Dermis microvascular lymphatic vessel endothelial cell (primary cell): Measurements from ENCODE around the gene RAD51AP2. TPM values are rescaled to one million over a fixed set of nuclear protein-coding genes. Genes with fewer than 3 reads are reported as not detected.
A peak's percentile ranks its signal among the peaks of the same experiment; 100 is the strongest.
"Not testable (repeated sequence)": the region's sequence is repeated elsewhere in the genome, so short reads cannot be mapped to it uniquely, and the experiment has no call there.

Source experiments
- DNase-seq, 2 donors: peaks; one replicate each; pipeline versions ENCODE4 v3.0.0 to v3.0.0-alpha.2; 2010; ENCODE audit warnings: low read depth in 2 of 2
- total RNA-seq: library from RNA; depleted of rRNA; stranded (reverse); fragments of >200 nt; gene quantifications from 2 replicates; pipeline ENCODE4 v1.2.1, GENCODE V29; 2014

Gene RAD51AP2
- not detected in 2 replicates for total RNA-seq

DNA sequence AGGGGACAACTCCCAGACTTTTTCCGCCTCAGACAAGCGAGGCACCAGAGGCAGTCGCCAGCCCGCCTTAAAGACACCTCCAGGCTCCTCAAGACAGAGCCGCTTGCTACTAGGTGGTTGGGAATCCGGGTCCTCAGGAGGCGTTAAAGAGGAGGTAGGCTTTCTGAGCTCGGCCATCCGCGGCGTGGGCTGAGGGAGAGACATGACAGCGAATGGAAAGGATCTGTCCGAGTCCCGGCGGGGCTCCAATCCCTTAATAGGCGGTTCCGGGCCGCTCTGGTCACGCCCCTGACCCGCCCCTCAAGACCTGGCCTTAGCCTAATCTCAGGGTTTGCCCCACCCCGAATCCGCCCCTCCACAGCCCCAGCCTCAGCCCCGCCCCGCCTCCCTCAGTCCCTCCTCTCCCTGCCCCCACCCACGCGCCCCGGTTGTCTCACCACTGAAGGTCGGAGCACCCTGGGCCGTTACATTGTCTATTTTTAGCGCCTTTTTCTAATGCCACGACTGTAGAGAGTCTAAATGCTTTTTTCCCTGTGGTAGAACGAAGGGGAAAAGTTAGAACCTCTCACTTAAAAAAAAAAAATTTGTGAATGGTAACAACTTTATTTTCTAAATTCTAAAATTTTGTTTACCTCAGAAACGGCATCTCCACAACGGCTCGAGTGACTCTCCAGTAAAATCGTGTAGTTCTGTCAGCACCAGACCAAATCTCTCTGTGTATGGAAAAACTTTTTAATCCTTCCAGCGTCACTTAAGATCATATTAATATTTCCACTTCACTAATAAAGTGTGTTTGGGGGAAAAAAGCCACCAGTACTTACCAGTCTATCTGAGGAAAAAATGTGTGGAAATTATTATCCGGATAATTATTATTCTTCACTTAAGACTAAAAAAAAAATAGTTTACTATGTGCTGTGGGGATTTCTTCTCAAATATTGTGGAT, at the start of gene RAD51AP2:
RAD51AP2 (minus strand) TSS at position 229 of the 943 bp plus-strand sequence; CDS start at position 204, 25 bp downstream.
- DNase-seq: peak in 1 of 2 donors; percentile 48

DNA sequence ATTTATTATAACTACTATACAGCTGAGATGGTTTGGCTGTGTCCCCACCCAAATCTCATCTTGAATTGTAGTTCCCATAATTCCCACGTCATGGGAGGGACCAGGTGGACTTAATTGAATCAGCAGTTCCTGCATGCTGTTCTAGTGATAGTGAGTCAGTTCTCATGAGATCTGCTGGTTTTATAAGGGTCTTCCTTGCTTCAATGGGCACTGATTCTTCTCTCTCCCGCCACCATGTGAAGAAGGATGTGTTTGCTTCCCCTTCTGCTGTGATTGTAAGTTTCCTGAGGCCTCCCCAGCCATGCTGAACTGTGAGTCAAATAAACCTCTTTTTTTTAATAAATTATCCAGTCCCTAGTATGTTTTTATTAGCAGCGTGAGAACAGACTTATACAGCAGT, 47.5 kb upstream of the RAD51AP2 start:
- DNase-seq: not testable (repeated sequence)

DNA sequence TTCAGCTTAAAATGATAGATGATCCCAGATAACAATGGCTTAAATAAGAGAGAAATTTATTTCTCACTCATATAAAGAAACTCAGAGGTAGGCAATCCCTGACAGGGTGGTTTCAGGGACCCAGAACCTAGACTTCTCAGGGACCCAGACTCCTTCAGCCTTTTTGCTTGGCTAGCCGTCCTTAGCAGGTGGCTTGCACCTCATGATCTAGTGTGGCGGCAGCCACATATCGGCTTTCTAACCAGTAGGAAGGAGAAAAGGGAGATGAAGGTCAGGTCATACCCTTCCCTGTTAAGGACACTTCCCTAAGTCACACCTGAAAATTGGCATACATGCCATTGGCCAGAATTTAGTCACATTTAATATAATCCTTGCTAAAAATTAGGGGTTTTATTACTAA, 40.6 kb upstream of the RAD51AP2 start:
- DNase-seq: no peak

DNA sequence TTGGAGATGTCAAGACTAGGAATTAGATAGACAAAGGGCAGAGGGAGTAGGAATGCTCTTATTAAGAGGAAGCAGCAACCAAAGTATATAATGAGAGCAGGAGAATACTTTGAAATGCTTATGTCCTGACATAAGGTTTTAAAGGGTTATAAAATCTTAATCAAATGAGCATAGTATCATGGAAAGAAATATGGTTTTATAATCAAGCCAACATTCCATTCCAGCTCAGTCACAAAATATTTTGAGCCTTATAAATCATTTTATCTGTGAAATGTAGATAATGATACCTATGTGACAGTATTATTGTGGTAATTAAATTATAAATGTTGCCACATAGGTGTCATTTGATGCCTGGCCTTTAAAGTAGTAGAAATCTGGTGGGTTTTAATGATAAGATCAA, 39.8 kb upstream of the RAD51AP2 start:
- no peak for DNase-seq

DNA sequence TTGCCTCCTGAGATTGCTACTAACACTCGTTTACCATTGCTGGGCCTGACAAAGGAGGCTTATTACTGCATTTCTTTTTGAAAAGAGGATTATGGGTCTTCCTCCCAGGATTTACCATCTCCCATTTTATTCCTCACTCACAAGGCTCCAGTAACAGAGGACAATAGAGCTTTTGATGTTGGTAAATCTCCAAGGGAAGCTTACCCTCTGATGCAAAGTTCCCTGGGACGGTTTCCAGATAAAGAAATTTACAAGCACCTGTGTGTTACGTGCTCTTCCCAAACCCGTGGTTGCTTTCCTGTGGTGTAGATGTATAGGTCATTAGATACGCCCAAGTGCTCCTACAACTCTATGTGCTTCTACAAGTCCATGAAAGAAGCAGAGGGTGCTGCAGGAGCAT, 39.4 kb upstream of the RAD51AP2 start:
- DNase-seq: no peak

DNA sequence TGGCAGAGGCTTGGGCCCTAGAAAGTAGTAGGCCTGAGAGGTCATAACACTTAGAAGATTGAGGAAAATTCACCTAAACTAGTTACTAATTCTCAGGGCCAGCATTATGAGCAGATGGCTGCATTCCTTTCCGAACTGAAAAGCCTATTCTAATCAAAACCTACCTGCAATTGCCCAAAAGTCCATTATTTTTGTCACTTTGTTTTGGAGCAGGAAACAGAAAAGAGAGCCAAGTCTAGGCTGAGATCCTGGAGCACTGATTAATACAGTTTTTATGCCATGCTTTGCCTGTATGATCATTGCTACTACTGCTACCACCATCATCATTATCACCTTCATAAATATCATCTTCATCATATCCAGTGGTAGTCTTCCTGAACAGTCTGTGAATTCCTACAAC, 36.9 kb upstream of the RAD51AP2 start:
- DNase-seq: no peak

DNA sequence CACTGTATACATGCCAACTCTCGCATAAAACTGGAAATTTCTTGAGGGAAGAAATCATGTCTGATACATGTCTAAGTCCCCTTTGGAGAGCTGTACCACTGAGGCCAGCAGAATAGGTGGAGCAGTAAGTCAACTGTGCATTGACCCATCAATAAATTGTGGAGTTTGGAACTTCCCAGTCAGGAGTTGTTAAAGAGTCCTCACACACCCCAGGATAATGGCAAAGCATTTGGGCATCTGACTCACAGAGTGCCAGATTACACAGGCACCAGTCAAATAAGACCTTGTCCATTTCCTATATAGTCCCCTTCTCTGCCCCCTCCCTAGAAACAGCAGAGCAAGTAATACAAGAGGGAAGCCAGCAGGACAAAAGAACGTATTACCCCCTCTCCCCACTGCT, 32.7 kb upstream of the RAD51AP2 start:
- DNase-seq: no peak

DNA sequence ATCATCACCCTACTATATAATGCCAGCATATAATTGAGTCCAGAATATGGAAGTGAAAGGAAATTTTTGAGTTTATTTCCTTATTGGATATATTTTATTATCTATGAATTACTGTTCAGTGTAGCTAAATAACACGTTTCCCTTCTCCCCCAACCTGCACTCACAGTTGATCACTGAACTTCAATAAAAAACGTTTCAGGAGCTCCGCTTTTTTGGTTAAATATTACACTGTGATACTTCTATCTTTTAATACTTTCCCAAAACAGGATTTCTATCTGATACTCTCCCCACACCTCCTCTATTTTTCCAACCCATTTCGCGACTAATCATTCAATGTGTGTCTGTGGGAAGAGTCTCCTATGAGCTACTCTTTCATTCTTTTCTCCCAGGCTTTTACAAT, 29.5 kb upstream of the RAD51AP2 start:
- no peak for DNase-seq

DNA sequence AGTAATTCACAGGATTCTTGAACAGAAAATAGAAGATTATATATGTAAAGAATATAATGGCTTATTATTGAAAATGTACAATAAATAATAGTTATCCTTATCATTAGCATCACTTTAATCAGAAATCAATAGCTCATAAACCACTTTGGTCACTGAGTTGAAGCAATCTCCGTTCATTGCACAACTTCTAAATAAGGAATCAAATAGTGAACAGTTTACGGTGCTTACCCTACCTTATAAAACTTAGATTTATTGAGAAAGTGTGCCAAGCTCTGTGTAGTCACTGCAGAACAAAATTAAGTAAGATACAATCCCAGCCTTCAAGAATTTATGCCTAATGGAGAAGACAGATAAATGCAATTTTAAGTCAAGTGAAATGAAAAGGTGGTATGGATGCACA, 29.0 kb upstream of the RAD51AP2 start:
- no peak for DNase-seq

DNA sequence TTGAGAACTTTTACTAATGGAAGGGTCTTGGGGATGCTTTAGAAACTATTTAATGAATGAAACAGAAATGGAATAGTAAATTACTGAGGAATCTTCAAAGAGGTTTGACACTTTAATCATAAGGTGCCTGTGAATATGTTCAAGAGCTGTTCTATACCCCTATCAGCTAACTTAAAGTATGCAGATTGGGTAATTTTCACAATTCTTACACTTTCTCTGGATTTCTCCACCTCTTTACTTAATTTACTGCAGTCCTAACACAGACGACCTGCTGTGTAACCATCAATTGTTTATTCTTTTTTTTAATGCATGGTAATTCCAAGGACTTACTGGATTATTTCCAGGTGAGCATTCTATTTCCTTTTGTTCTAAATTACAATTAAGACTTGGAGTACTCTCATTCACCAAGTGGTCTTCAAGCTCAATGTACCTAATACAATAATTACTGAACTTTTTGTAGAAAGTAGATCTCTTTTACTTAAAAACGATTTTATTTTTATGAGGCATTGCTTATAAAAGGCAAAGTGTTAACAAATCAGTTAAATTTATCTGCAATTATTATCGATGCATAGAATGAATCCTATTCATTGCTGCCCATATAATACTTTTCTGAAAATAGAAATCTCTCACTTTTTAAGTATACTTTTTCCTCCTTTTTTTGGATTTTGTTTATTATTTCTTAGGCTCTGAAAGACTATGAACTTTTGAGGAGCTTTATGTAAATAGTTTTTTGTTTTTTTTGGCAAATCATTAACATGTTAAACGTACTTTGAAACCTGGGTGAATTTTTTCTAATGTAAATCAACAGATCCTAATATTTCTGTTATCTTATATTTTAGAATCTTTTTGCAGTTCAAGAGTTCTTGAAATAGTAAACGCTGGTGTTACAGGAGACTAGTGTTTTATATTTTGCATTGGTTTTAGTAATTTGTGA, 27.7 kb upstream of the RAD51AP2 start:
- no peak for DNase-seq

DNA sequence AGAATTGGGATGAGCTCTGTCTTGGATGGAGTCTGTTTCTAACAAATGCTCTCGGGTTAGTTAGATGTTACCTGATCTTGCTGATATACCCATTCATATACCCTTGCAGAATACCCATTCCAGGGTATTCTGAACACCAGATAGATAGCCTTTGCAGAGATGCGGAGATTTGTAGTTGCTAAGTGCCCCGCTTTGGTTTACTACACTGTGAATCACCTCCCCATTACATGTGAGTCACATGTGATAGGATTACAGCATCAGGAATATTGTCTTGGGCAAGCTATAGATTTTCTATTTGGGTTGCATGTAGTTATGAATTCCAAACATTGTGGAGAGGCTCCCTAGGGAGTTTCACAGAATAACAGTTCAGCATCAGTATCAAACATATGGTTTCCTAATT, 26.0 kb upstream of the RAD51AP2 start:
- no peak for DNase-seq

DNA sequence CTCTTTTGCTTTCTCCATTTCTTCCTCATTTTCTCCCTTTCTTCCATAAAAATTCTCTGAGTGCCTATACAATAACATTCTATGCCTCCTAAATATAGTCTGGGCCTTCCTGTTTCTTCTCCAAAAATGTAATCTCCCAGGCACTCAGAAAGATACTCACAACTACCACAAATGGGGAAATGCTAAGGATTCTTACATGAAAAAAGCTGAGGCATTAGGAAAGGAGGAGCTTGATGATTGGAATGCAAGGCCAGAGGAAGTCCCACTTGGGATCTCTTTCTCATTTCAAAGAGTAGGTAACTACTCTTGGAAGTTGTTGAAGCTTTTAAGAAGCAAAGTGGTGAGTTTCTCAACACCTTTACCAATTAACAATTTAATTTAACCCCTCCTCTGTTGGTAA, 25.6 kb upstream of the RAD51AP2 start:
- no peak for DNase-seq

DNA sequence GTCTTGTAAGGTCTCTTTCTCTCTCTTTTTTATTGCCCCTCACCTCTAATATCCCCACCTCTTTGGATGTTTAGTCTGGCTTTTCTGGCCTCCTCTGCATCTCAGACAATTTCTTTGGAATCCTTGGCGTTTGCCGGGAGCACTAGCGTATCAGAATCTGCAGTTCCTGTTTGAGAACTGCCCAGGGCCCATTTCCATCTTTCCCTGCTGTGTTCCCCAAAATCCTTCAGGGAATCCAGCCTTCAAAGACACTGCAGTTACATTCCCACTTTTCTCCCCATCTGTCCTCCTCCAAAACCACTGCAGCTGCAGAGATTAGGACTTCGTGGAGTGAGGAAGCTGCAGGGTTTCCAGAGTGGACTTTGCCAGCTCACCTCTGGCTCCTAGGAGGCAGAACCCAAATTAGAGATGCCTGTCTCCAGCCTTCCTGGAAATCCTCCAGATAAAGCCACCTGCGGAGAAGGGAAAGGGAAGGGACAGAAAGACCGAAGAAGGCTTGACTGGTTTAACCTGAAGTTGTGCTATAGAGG, 25.0 kb upstream of the RAD51AP2 start:
- DNase-seq: no peak

DNA sequence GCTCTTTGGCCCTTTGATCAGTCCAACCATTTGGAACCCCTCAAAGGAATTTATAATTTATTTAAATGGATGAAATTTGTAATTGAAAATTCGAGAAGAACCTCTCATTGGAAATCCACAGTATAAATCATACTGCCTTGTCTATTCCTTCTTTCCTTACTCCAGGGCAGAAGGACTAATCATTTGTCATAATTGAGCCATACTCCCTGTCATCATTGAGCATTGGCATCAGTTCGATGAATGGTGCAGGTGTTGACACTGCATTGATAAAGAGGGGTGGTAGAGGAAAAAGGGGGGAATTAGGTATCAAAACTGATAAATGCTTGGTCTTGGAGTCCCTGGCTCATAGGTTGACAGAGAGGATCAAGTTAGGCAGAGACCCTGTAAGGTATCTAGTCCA, 24.2 kb upstream of the RAD51AP2 start:
- no peak for DNase-seq

DNA sequence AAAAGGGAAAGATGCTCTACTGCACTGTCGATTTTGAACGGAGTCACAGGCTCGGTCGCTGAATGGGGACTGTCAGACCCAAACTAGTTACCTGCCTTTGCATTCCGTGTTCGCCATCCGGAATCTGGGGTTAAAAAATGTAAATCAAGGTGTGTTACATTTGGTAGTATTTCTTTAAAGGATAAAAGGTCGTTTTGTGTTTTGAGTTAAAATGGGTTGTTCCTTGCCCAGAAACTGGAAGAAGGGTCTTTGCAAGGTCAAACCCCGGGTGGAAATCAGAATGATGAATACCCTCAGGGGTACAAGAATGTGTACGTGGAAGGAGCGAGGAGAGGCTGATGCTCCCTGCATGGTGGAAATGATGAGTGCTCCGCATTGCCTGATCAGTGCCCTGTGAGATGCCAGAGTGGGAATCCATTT, 23.3 kb upstream of the RAD51AP2 start:
- DNase-seq: no peak

DNA sequence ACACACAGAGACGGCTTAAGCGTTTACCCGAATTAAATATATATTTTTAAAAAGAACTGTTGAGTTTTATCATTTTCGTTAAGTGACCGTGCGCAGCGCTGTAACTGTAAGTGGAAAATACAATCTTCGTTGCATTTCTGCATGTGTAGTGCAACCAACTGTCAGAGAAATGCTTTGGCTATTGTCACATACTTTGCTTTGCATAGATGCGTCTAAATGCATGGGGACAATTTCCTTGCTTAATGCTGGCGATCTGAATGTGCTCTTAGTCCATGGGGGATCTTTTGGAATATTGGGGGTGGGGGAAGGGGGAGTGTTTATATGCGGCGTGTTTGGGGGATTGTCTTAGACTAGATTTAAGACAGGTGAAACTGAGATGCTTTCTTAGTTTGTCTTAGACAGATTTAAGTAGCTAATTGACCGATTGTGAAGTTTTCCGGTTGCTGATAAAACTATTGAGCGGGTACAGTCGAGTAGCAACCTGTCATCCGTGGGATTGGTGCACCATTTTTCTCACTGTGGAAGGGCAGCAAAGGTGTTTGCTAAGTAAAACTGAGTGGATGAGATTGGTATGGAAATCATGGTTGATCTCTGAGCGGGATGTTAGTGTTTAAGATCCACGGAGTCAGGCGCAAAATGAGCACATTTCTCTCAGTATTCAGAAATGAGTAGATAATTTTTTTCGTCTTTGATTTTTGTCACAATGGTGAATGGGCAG, 22.7 kb upstream of the RAD51AP2 start:
- no peak for DNase-seq

DNA sequence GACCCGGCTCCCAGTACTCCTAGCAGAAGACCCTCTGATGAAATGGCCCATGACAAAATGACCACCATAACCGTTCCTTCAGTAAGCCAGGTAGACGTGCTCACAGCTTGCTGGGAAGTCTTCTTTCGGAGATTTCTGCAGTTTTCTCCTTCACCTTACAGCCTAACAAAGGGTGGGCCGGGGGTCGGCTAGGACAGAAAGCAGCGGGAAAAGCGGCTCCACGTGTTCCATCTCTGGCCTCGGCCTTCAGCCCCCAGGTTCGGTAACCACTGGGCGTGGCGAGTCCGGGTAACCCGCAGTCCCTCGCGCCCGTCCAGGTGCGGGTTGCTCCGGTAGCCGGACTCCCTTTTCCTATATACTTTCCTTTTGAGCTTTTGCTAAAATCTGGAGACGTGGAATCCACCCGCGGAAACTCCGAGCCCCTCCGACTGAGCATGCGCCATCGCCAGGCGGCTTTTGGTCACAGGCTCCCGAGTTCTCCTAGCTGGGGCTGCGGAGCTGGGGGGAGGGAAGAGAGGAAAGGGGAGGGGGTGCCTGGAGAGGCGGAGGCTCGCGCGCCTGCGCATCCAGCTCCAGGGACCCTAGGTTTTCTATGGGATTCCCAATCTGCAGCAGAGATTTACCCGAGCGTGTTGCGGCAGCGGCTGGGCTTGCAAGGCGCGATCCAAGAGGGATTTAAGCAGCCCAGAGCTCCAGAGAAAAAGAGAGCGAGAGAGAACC, 22.0 kb upstream of the RAD51AP2 start, which contains the start of gene VSNL1:
VSNL1 (plus strand) TSS at position 604 of the 720 bp plus-strand sequence. CDS start 51,379 bp downstream, outside the sequence.
- DNase-seq: peak in 1 of 2 donors; percentile 21

DNA sequence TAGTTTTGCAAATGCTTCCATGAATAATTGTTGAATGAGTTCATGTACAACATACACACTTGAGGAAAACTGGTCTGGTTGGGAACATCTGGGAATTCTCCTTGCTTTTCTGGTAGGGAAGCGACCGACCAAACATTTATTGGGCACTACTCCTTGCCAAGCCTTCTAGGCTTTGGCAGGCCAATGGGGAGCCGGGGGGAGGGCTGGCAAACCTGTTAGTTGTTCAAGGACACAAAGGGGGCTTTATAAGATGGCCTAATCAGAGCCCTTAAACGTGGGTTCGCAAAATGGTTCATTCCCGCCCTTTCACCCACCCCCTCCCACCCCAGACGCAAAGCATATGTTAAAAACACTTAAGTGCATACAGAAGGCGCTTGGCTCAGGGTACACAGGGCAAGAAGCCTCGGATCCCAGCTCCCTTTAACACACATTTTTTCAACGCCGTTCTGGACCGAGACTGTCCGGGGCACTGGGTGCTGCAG, 21.4 kb upstream of the RAD51AP2 start:
- no peak for DNase-seq

DNA sequence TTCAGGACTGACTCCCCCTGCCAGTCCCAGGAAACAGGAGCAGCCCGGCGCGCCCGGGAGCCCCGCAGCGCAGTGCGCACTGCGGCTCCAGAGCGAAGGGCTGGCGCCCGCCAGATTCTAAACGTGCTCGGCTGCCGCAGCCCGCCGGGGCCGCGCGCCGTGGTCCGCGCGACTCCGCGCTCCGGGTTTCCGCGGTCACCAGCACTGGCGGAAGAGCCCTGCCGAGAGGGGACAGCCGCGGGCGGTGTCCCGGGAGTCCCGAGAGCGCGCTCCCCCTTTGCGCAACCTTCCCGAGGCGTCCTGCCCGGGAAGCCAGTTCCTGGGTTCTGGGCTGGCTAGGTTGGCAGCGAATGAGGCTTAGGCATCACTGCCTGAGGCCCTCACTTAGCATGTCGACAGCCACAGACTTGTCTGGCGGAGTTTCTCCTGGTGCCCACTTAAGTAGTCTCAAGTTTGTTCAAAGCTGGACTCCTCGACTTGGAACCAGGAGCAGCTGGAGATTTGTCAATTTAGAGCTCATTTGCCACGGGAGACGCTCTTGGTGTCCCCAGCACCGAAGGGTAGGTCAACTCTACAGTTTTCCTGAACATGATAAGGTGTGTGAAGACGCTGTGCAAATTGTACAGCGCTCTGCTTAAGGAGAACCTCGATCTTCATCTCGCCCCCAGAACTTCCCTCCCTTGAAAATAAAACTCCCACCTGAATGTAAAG, 20.8 kb upstream of the RAD51AP2 start:
- peak; percentile 24 to 25 for DNase-seq
